Right lobe of liver (tissue), 6 donors: ENCODE results near the gene SYTL3. TPM values are rescaled to one million over a fixed set of nuclear protein-coding genes. Genes with fewer than 3 reads are reported as not detected.
"Not testable (repeated sequence)": the region's sequence is repeated elsewhere in the genome, so short reads cannot be mapped to it uniquely, and the experiment has no call there.

ENCODE experiments used
- ATAC-seq, 4 donors: fragments of 200-7000 bp; cut with Tn5 transposase; one replicate each; pipeline ENCODE4 v1.9.1; 2020; ENCODE audit warnings: mild to moderate bottlenecking in 4 of 4, moderate library complexity in 4 of 4
- DNase-seq, 3 donors: peaks; one replicate each; pipeline ENCODE4 v3.0.0-alpha.2; 2020
- H3K27ac ChIP-seq, 3 donors: fragments of 200-600 bp; one replicate each; pipeline ENCODE4 v1.8.0; 2022
- H3K27me3 ChIP-seq, 2 donors: fragments of 200-600 bp; one replicate each; pipeline ENCODE4 v1.8.0; 2022
- H3K36me3 ChIP-seq, 4 donors: fragments of 200-600 bp; sonication (generic) in 1 of 4; one replicate each; pipeline versions ENCODE4 v1.5.1 to v1.8.0; 2017 to 2022; ENCODE audit warnings: control low read depth in 1 of 4
- H3K4me1 ChIP-seq, 4 donors: fragments of 200-600 bp; sonication (generic) in 1 of 4; one replicate each; pipeline versions ENCODE4 v1.5.1 to v1.8.0; 2017 to 2022; ENCODE audit warnings: control low read depth in 1 of 4
- H3K4me3 ChIP-seq, 3 donors: fragments of 200-600 bp; one replicate each; pipeline ENCODE4 v1.8.0; 2022
- H3K9me3 ChIP-seq, 4 donors: fragments of 200-600 bp; sonication (generic) in 1 of 4; one replicate each; pipeline versions ENCODE4 v1.5.1 to v1.8.0; 2017 to 2022; ENCODE audit warnings: control low read depth in 1 of 4
- CTCF ChIP-seq, 4 donors: fragments of 200-600 bp in 3 of 4; fragments of 450-650 bp in 1 of 4; IDR thresholded peaks; one replicate each; pipeline versions ENCODE4 v1.5.1 to v1.8.0; 2016 to 2022; ENCODE audit warnings: antibody characterized with exemption in 4 of 4, mild to moderate bottlenecking in 2 of 4
- POLR2A ChIP-seq: fragments of 450-650 bp; IDR thresholded peaks from one replicate; pipeline ENCODE4 v1.6.1; 2017; ENCODE audit warnings: antibody characterized with exemption, mild to moderate bottlenecking
- WGBS: methylation state at CpG from one replicate; pipeline ENCODE4 v1.1.6; 2018; ENCODE audit warnings: low coverage, low lambda C conversion rate; ENCODE audit not compliant: insufficient coverage; ENCODE audit errors: missing lambda C conversion rate; 5-methylcytosine and 5-hydroxymethylcytosine counted together
- intact Hi-C, 2 donors: fragments of 100-400 bp; cut with DNase I; formaldehyde crosslinking; loops; one replicate each; pipeline versions ENCODE4 v1.11.2 to v1.14.1; 2022
- total RNA-seq, 6 experiments: library from RNA; depleted of rRNA in 2 of 6; stranded (reverse); fragments of >200 nt in 2 of 6; fragmentation: NEBNext Ultra II Directional in 3 of 6; extraction: Animal tissue kit (Norgen Biotek cat#: 25700) in 3 of 6; gene quantifications; one replicate each; pipeline versions ENCODE4 v1.1.0 to v1.2.4, GENCODE V29; 2016 to 2023
- donor health status: DM: no; HTN: yes; CAD: no.
- donor health status: DM: no; HTN: no; CAD: no.
- donor health status: DM: no; HTN: no; CAD: no.
- donor health status: DM: no; HTN: yes; CAD: no.
- donor health status: DM: no; HTN: yes; CAD: no.

The SYTL3 gene
- total RNA-seq, 6 experiments from 2014 or later = 0.66 to 1.7 (median 1.0) TPM

GRCh38 chr6:158646023-158646910 lies 3.6 kb upstream of the SYTL3 start:
- peaks cover 0 to 16% (median 9%) of the 10 kb centered on the region in 4 donors for H3K4me1 ChIP-seq
- no peaks in the 10 kb centered on the region for H3K9me3 ChIP-seq
- H3K27me3 ChIP-seq = no peaks in the 10 kb centered on the region
- no peaks in the 10 kb centered on the region for H3K36me3 ChIP-seq
- WGBS = 85% methylated on average over 3 of the region's 10 CpGs
- no peak overlapping the region for H3K4me3 ChIP-seq
- TF ChIP-seq CTCF (IDR thresholded peaks at IDR 0.05) (no peak), POLR2A (no peak)
- no peak for ATAC-seq
- intact Hi-C loops = no loop called here
- peak in 1 of 3 donors; percentile 33 for DNase-seq
- H3K27ac ChIP-seq = no peak overlapping the region

DNA sequence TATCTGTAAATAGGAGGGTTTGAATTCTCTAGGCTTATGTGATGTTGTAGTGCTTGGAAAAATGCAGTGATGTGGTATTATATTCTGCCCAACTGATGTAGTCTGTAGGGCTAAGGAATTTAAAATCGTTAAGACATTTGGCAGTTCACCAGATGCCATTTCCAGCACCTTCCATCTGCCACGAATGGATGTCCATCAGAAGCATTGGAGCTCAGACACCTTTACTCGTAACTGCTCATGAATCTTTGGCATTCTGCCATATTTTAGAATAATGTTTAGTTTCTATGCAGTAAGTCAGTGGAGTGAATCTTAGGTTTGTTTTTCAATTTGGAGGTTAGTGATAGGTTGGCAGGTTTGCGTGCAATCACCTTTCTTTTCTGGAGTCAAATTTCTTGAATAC lies 2.4 kb upstream of the SYTL3 start:
- Histone ChIP-seq H3K4me1 (peaks cover 0 to 11% (median 5%) of the 10 kb centered on the region in 4 donors), H3K4me3 (no peak overlapping the region), H3K27me3 (no peaks in the 10 kb centered on the region), H3K27ac (no peak overlapping the region), H3K36me3 (no peaks in the 10 kb centered on the region), H3K9me3 (no peaks in the 10 kb centered on the region)
- TF ChIP-seq POLR2A (no peak), CTCF (IDR thresholded peaks at IDR 0.05) (no peak)
- WGBS = 77% methylated on average over 3 of the region's 4 CpGs
- intact Hi-C loops = no loop called here
- ATAC-seq (no peak), DNase-seq (peak in 1 of 3 donors; percentile 17)

- no peaks in the 10 kb centered on the region for H3K36me3 ChIP-seq
- no peaks in the 10 kb centered on the region for H3K9me3 ChIP-seq
- 55% methylated on average over 4 of the region's 5 CpGs for WGBS
- H3K27ac ChIP-seq = no peak overlapping the region
- TF ChIP-seq CTCF (IDR thresholded peaks at IDR 0.05) = no peak
- no peak for TF ChIP-seq POLR2A
- no peak overlapping the region for H3K4me3 ChIP-seq
- no peaks in the 10 kb centered on the region for H3K27me3 ChIP-seq
- intact Hi-C loops = no loop called here
- peaks cover 0 to 2% (median under 1%) of the 10 kb centered on the region in 4 donors for H3K4me1 ChIP-seq
- peak in 1 of 3 donors; percentile 24 for DNase-seq
- ATAC-seq = no peak
Measured at GRCh38 chr6:158648682-158649131, 1.1 kb upstream of the SYTL3 start.

DNA sequence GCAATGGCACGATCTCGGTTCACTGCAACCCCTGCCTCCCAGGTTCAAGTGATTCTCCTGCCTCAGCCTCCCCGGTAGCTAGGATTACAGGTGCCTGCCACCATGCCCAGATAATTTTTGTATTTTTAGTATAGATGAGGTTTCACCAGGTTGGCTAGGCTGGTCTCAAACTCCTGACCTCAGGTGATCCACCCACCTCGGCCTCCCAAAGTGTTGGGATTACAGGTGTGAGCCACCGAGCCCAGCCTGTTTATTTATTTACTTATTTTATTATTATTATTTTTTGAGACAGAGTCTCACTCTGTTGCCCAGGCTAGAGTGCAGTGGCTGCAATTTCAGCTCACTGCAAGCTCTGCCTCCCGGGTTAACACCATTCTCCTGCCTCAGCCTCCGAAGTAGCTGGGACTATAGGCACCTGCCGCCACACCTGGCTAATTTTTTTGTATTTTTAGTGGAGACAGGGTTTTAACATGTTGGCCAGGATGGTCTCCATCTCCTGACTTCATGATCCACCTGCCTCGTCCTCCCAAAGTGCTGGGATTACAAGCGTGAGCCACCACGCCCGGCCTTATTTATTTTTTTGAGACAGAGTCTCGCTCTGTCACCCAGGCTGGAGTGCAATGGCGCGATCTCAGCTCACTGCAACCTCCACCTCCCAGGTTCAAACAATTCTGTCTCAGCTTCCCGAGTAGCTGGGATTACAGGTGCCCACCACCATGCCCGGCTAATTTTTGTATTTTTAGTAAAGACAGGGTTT lies 2.3 kb downstream of the SYTL3 start:
- H3K9me3 ChIP-seq, H3K36me3 ChIP-seq, H3K27me3 ChIP-seq, H3K4me1 ChIP-seq, intact Hi-C loops, H3K4me3 ChIP-seq, ATAC-seq: not testable (repeated sequence)
- DNase-seq = peak in 1 of 3 donors; percentile 16
- peak overlapping the region in 2 of 3 donors; percentile 6 to 27 for H3K27ac ChIP-seq
- 96% methylated on average over 13 of the region's 17 CpGs for WGBS
